Mesenchymal stem cell (in vitro differentiated cells and primary cell): ENCODE data around the gene ZNF512.
"Not testable (repeated sequence)": the region's sequence is repeated elsewhere in the genome, so short reads cannot be mapped to it uniquely, and the experiment has no call there.

Experiments used
- DNase-seq: peaks from one replicate; pipeline ENCODE4 v3.0.0-alpha.2; 2013
- H2AFZ ChIP-seq: one replicate; pipeline ENCODE4 v1.6.1; 2013; ENCODE audit warnings: low read depth, mild to moderate bottlenecking, control low read depth, inconsistent platforms, low read length, moderate library complexity
- H2AK5ac ChIP-seq: 2 replicates; pipeline ENCODE4 v1.6.1; 2013; ENCODE audit warnings: low read length, moderate library complexity, mild to moderate bottlenecking, inconsistent platforms; ENCODE audit not compliant: severe bottlenecking
- H2BK120ac ChIP-seq: one replicate; pipeline ENCODE4 v1.6.1; 2013; ENCODE audit warnings: low read depth, mild to moderate bottlenecking, inconsistent platforms, low read length, moderate library complexity
- H2BK12ac ChIP-seq, 2 experiments: one replicate each; pipeline ENCODE4 v1.6.1; 2013; ENCODE audit warnings: inconsistent platforms in 2 of 2, low read length in 2 of 2, mild to moderate bottlenecking in 2 of 2, moderate library complexity in 2 of 2, control low read depth in 1 of 2
- H2BK15ac ChIP-seq: one replicate; pipeline ENCODE4 v1.6.1; 2013; ENCODE audit warnings: mild to moderate bottlenecking, low read depth, inconsistent platforms; ENCODE audit not compliant: poor library complexity, severe bottlenecking
- H2BK5ac ChIP-seq: 2 replicates; pipeline ENCODE4 v1.6.1; 2013; ENCODE audit warnings: low read depth, mild to moderate bottlenecking, low read length, control low read depth, inconsistent platforms; ENCODE audit not compliant: poor library complexity, severe bottlenecking
- H3K14ac ChIP-seq, 2 experiments: one replicate each; pipeline ENCODE4 v1.6.1; 2013; ENCODE audit warnings: inconsistent platforms in 2 of 2, low read length in 2 of 2, control low read depth in 1 of 2, mild to moderate bottlenecking in 1 of 2, moderate library complexity in 1 of 2
- H3K18ac ChIP-seq, 2 experiments: one replicate each; pipeline ENCODE4 v1.6.1; 2013; ENCODE audit warnings: inconsistent platforms in 2 of 2, low read length in 2 of 2, control low read depth in 1 of 2, low read depth in 1 of 2, mild to moderate bottlenecking in 1 of 2
- H3K23ac ChIP-seq, 2 experiments: one replicate each; pipeline ENCODE4 v1.6.1; 2013; ENCODE audit warnings: inconsistent platforms in 2 of 2, low read length in 2 of 2, mild to moderate bottlenecking in 2 of 2, moderate library complexity in 2 of 2, control low read depth in 1 of 2
- H3K27ac ChIP-seq: 2 replicates; pipeline ENCODE4 v1.5.1; 2013; ENCODE audit warnings: mild to moderate bottlenecking, moderate library complexity, low read length, control low read depth, inconsistent platforms; ENCODE audit not compliant: poor library complexity, severe bottlenecking
- H3K27me3 ChIP-seq, 2 experiments: 2 replicates each; pipeline versions ENCODE4 v1.6.1 to v1.7.0; 2013; ENCODE audit warnings: low read length in 2 of 2, mild to moderate bottlenecking in 2 of 2, moderate library complexity in 2 of 2, control low read depth in 1 of 2, inconsistent platforms in 1 of 2; ENCODE audit not compliant: control insufficient read depth in 1 of 2, insufficient read depth in 1 of 2
- H3K36me3 ChIP-seq, 2 experiments: 2 replicates each; pipeline versions ENCODE4 v1.6.1 to v1.7.0; 2013; ENCODE audit warnings: low read length in 2 of 2, control low read depth in 1 of 2, inconsistent platforms in 1 of 2, low read depth in 1 of 2, mild to moderate bottlenecking in 1 of 2; ENCODE audit not compliant: insufficient read depth in 2 of 2, control insufficient read depth in 1 of 2
- H3K4ac ChIP-seq, 2 experiments: one replicate each; pipeline ENCODE4 v1.6.1; 2013; ENCODE audit warnings: inconsistent platforms in 2 of 2, low read length in 2 of 2, mild to moderate bottlenecking in 2 of 2, moderate library complexity in 2 of 2, control low read depth in 1 of 2, low read depth in 1 of 2
- H3K4me1 ChIP-seq: 2 replicates; pipeline ENCODE4 v1.6.1; 2013; ENCODE audit warnings: low read depth, low read length, control low read depth; ENCODE audit not compliant: control insufficient read depth, insufficient read depth
- H3K4me2 ChIP-seq: 2 replicates; pipeline ENCODE4 v1.6.1; 2013; ENCODE audit warnings: low read length, mild to moderate bottlenecking, inconsistent platforms; ENCODE audit not compliant: poor library complexity, severe bottlenecking
- H3K4me3 ChIP-seq, 2 experiments: 2 replicates each; pipeline versions ENCODE4 v1.5.1 to v1.7.0; 2013; ENCODE audit warnings: low read length in 2 of 2, mild to moderate bottlenecking in 2 of 2, control low read depth in 1 of 2, low read depth in 1 of 2; ENCODE audit not compliant: insufficient read depth in 1 of 2
- H3K79me1 ChIP-seq: replicated peaks from 2 replicates; pipeline ENCODE4 v1.6.1; 2013; ENCODE audit warnings: mild to moderate bottlenecking, control low read depth, low read length, inconsistent platforms; ENCODE audit not compliant: poor library complexity, severe bottlenecking
- H3K9ac ChIP-seq: 2 replicates; pipeline ENCODE4 v1.7.0; 2013; ENCODE audit warnings: mild to moderate bottlenecking, low read length, moderate library complexity
- H3K9me3 ChIP-seq: 2 replicates; pipeline ENCODE4 v1.7.0; 2013; ENCODE audit warnings: mild to moderate bottlenecking, low read length; ENCODE audit not compliant: control insufficient read depth
- H4K8ac ChIP-seq: one replicate; pipeline ENCODE4 v1.6.1; 2013; ENCODE audit warnings: inconsistent platforms, mild to moderate bottlenecking, low read length, moderate library complexity
- H4K91ac ChIP-seq: one replicate; pipeline ENCODE4 v1.6.1; 2013; ENCODE audit warnings: mild to moderate bottlenecking, low read length, inconsistent platforms
- WGBS: methylation state at CpG from one replicate; pipeline ENCODE4 v1.1.7; 2013; ENCODE audit warnings: mixed read lengths; 5-methylcytosine and 5-hydroxymethylcytosine counted together

ZNF512 gene

DNA sequence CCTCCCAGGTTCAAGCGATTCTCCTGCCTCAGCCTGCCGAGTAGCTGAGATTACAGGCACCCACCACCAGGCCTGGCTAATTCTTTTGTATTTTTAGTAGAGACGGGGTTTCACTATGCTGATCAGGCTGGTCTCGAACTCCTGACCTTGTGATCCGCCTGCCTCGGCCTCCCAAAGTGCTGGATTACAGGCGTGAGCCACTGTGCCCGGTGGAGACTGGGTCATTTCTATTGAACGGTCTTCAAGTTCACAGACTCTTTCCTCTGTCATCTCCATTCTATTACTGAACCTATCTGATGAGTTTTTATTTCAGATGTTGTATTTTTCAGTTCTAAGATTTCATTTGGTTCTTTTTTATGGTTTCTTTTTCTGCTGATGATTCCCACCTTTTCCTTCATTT is 12.6 kb downstream of the ZNF512 start:
- WGBS, result 97% methylated on average over 6 of the region's 9 CpGs
- H2BK15ac ChIP-seq, H2BK120ac ChIP-seq, H2AK5ac ChIP-seq, H3K27me3 ChIP-seq, H4K8ac ChIP-seq, H2BK5ac ChIP-seq, H3K4ac ChIP-seq, DNase-seq, H2AFZ ChIP-seq, H3K4me3 ChIP-seq, H3K23ac ChIP-seq, H3K4me1 ChIP-seq, H2BK12ac ChIP-seq, H3K14ac ChIP-seq, H3K4me2 ChIP-seq, H3K9ac ChIP-seq, H3K27ac ChIP-seq, H3K18ac ChIP-seq, H3K9me3 ChIP-seq, H3K79me1 ChIP-seq, H4K91ac ChIP-seq: not testable (repeated sequence)
- peaks cover 13 to 21% of the 10 kb centered on the region in 2 experiments for H3K36me3 ChIP-seq

DNA sequence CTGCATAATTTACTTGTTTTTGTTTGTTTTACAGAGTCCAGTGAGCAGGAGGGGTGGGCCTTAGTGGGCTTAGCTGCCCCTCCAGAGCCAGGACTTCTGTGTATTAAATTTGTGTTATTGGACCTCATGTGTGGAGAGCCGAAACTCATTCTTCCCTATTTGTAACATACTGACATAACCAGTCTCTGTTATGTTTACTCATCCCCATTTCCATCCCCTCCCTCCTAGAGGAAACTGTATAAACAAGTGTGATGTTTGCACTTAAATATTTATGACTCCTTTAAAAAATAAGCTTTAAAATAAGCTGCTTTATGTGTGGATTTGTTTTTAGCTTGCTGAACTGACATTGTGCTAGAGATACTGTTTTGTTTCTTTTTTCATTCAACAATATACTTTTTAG is 13.8 kb downstream of the ZNF512 start:
- peak; percentile 61 for DNase-seq
- Histone ChIP-seq H3K23ac (no peak overlapping the region), H3K4ac (no peak overlapping the region), H3K36me3 (peaks cover 21 to 25% of the 10 kb centered on the region in 2 experiments), H2BK12ac (no peak overlapping the region), H3K4me3 (no peak overlapping the region), H4K91ac (no peak overlapping the region), H2BK15ac (no peak overlapping the region), H3K4me1 (no peaks in the 10 kb centered on the region), H2AK5ac (no peak overlapping the region), H3K9ac (no peak overlapping the region), H3K18ac (no peak overlapping the region), H3K27me3 (no peaks in the 10 kb centered on the region), H3K79me1 (peaks cover 4% of the 10 kb centered on the region), H3K4me2 (no peak overlapping the region), H3K14ac (no peak overlapping the region), H3K9me3 (no peaks in the 10 kb centered on the region), H2BK120ac (no peak overlapping the region), H3K27ac (no peak overlapping the region), H2BK5ac (no peak overlapping the region), H2AFZ (no peak overlapping the region), H4K8ac (no peak overlapping the region)
- no CpG with 5 or more reads among the region's 1 CpG for WGBS

DNA sequence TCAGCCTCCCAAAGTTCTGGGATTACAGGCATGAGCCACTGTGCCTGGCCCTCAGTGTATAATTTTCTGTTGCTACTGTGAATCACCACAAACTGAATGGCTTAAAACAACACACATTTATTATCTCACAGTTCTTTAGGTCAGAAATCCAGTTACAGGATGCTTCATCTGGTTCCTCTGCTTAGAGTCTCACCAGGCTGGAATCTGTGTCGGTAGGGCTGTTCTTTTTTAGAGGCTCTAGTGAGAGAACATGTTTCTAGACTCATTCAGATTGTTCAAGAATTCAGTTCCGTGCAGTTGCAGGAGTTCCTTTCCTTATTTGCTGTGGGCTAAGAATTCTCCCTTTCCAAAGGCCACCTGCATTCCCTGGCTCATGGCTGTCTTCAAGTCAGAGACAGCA is 23.8 kb downstream of the ZNF512 start:
- Histone ChIP-seq H2BK120ac (no peak overlapping the region), H2BK12ac (no peak overlapping the region), H3K4me2 (no peak overlapping the region), H2AFZ (no peak overlapping the region), H3K27ac (peak overlapping the region; percentile 58), H3K14ac (no peak overlapping the region), H2BK5ac (no peak overlapping the region), H4K91ac (no peak overlapping the region), H3K27me3 (no peaks in the 10 kb centered on the region), H3K4me3 (no peak overlapping the region), H3K36me3 (peaks cover 31 to 67% of the 10 kb centered on the region in 2 experiments), H3K9ac (no peak overlapping the region), H2BK15ac (no peak overlapping the region), H3K9me3 (no peaks in the 10 kb centered on the region), H3K23ac (no peak overlapping the region), H3K79me1 (peaks cover 21% of the 10 kb centered on the region), H3K4ac (no peak overlapping the region), H2AK5ac (no peak overlapping the region), H4K8ac (no peak overlapping the region), H3K4me1 (no peaks in the 10 kb centered on the region), H3K18ac (no peak overlapping the region)
- 88% methylated on average over 2 of the region's 2 CpGs for WGBS
- DNase-seq, result no peak

DNA sequence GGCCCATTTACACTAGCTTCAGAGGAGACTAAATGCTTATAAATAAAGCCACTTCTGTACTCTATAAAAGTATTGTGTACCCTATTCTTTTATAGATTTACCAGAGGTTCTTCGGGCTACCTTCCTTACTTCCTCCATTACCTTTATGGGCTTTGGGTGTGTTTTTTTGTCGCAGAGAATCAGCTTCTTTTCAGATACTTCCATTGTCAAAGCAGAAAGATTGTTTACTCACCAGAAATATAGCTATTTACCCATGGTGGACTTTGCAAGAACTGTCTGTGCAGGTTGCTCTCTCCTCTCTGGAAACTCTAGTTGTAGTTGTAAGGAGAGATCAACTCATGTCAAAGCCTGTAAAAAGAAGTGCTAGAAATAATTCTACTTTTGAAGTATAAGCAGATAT is 31.1 kb downstream of the ZNF512 start:
- Histone ChIP-seq H3K27ac (no peak overlapping the region), H3K23ac (no peak overlapping the region), H2AFZ (no peak overlapping the region), H3K4me1 (no peaks in the 10 kb centered on the region), H3K9me3 (no peaks in the 10 kb centered on the region), H2BK5ac (no peak overlapping the region), H2AK5ac (no peak overlapping the region), H2BK15ac (no peak overlapping the region), H3K36me3 (peaks cover 17 to 68% of the 10 kb centered on the region in 2 experiments), H2BK120ac (no peak overlapping the region), H2BK12ac (no peak overlapping the region), H3K27me3 (no peaks in the 10 kb centered on the region), H3K18ac (no peak overlapping the region), H3K4ac (no peak overlapping the region), H3K4me2 (no peak overlapping the region), H3K4me3 (no peak overlapping the region), H4K91ac (no peak overlapping the region), H4K8ac (no peak overlapping the region), H3K9ac (no peak overlapping the region), H3K79me1 (peaks cover 21% of the 10 kb centered on the region), H3K14ac (no peak overlapping the region)
- DNase-seq, result no peak
- no CpG with 5 or more reads among the region's 2 CpGs for WGBS
